ENCODE data around the gene PPFIA2. TPM values are rescaled to one million over a fixed set of nuclear protein-coding genes. Genes with fewer than 3 reads are reported as not detected.

The PPFIA2 gene
- polyA plus RNA-seq, 12 donors: 1.3 to 3.0 (median 2.2) TPM; not detected in 2

- peak; percentile 21 for DNase-seq
Observed at GRCh38 chr12:81450920-81451739, 308.0 kb downstream of the PPFIA2 start.

- no peak for DNase-seq
Observed at GRCh38 chr12:81441629-81442028, 317.5 kb downstream of the PPFIA2 start.

GRCh38 chr12:81440001-81440400 lies 319.1 kb downstream of the PPFIA2 start:
- DNase-seq: no peak

GRCh38 chr12:81439344-81439743 lies 319.8 kb downstream of the PPFIA2 start:
- no peak for DNase-seq

- no peak for DNase-seq
Observed at GRCh38 chr12:81417056-81417455, 342.1 kb downstream of the PPFIA2 start.

GRCh38 chr12:81416571-81416970 lies 342.6 kb downstream of the PPFIA2 start:
- no peak for DNase-seq

GRCh38 chr12:81414441-81414840 lies 344.7 kb downstream of the PPFIA2 start:
- DNase-seq: no peak

GRCh38 chr12:81412940-81413339 lies 346.2 kb downstream of the PPFIA2 start:
- no peak for DNase-seq

GRCh38 chr12:81403348-81403747 lies 355.8 kb downstream of the PPFIA2 start:
- DNase-seq: no peak

GRCh38 chr12:81401241-81401640 lies 357.9 kb downstream of the PPFIA2 start:
- no peak for DNase-seq

GRCh38 chr12:81400024-81400423 lies 359.1 kb downstream of the PPFIA2 start:
- no peak for DNase-seq

- DNase-seq: no peak
Observed at GRCh38 chr12:81395431-81395830, 363.7 kb downstream of the PPFIA2 start.

GRCh38 chr12:81389550-81390099 lies 369.5 kb downstream of the PPFIA2 start:
- DNase-seq: no peak

- DNase-seq: no peak
Observed at GRCh38 chr12:81386101-81386500, 373.0 kb downstream of the PPFIA2 start.

- no peak for DNase-seq
Observed at GRCh38 chr12:81381951-81382350, 377.2 kb downstream of the PPFIA2 start.

- no peak for DNase-seq
Observed at GRCh38 chr12:81378601-81379285, 380.4 kb downstream of the PPFIA2 start.

- no peak for DNase-seq
Observed at GRCh38 chr12:81377771-81378170, 381.4 kb downstream of the PPFIA2 start.

GRCh38 chr12:81375969-81376368 lies 383.2 kb downstream of the PPFIA2 start:
- DNase-seq: no peak

- DNase-seq: no peak
Observed at GRCh38 chr12:81370456-81370855, 388.7 kb downstream of the PPFIA2 start.

- DNase-seq: no peak
Observed at GRCh38 chr12:81369175-81369574, 390.0 kb downstream of the PPFIA2 start.

- no peak for DNase-seq
Observed at GRCh38 chr12:81365284-81365683, 393.9 kb downstream of the PPFIA2 start.

GRCh38 chr12:81360916-81361315 lies 398.2 kb downstream of the PPFIA2 start:
- DNase-seq: no peak

GRCh38 chr12:81359736-81360135 lies 399.4 kb downstream of the PPFIA2 start:
- DNase-seq: no peak

All from muscle of arm (tissue), 12 donors.